Measurements from ENCODE around the gene ERMN. TPM values are rescaled to one million over a fixed set of nuclear protein-coding genes. Genes with fewer than 3 reads are reported as not detected.
"Not testable (repeated sequence)": the region's sequence is repeated elsewhere in the genome, so short reads cannot be mapped to it uniquely, and the experiment has no call there.

ERMN gene
- polyA plus RNA-seq = not detected in 3 replicates
- not detected for polyA plus RNA-seq (2011; ENCODE audit: low read depth)
- not detected in 2 replicates for polyA plus RNA-seq (2011; cell fraction: cytosol; rRNA removed)
- not detected in 2 replicates for polyA plus RNA-seq (2011; cell fraction: nucleus; rRNA removed)
- polyA plus RNA-seq (2012; ENCODE audit: low replicate concordance) = not detected in 2 replicates
- not detected in 3 replicates for polyA minus RNA-seq
- polyA minus RNA-seq (2011; cell fraction: cytosol; rRNA and poly(A)+ RNA removed) = not detected
- not detected in 2 replicates for polyA minus RNA-seq (2011; cell fraction: nucleus; rRNA and poly(A)+ RNA removed)

GRCh38 chr2:157325786-157326185 is at the start of gene ERMN:
ERMN (minus strand) TSS chr2:157325824; CDS start chr2:157325642, 182 bp downstream.
- FAIRE-seq = no peak
- dilution Hi-C loops (cut with MboI; ENCODE audit: extremely low pct_ligation_motif_present, low sequenced_read_pairs) = no loop called here
- TF ChIP-seq CTCF (optimal IDR thresholded peaks at IDR 0.05 in 1 of 3, IDR thresholded peaks at IDR 0.05 in 1 of 3, conservative IDR thresholded peaks at IDR 0.05 in 1 of 3; ENCODE audit: extremely low read depth in 1 of 3, insufficient read depth in 2 of 3, low read length in 3 of 3) = no peak
- no peak for TF ChIP-seq EZH2 (IDR thresholded peaks at IDR 0.05; ENCODE audit: low read length)

GRCh38 chr2:157375384-157375783 is 49.8 kb upstream of the ERMN start:
- FAIRE-seq (no peak), DNase-seq (ENCODE audit: low read depth, low spot score) (no peak)
- Histone ChIP-seq H3K4me1 (ENCODE audit: control insufficient read depth, extremely low read depth, insufficient read depth, low read length) (no peaks in the 10 kb centered on the region), H3K79me2 (ENCODE audit: control insufficient read depth, insufficient read depth, low read length) (no peaks in the 10 kb centered on the region), H4K20me1 (ENCODE audit: control insufficient read depth, extremely low read depth, insufficient read depth, low read length) (no peaks in the 10 kb centered on the region), H3K27ac (ENCODE audit: control insufficient read depth, insufficient read depth, low read length) (no peak overlapping the region), H3K9me1 (ENCODE audit: control insufficient read depth, extremely low read depth, insufficient read depth, low read length) (no peaks in the 10 kb centered on the region), H3K4me3 (ENCODE audit: control insufficient read depth in 2 of 3, extremely low read depth in 1 of 3, insufficient read depth in 2 of 3, low read depth in 1 of 3, low read length in 3 of 3) (no peak overlapping the region), H2AFZ (ENCODE audit: control insufficient read depth, low read length) (no peak overlapping the region), H3K9me3 (ENCODE audit: control insufficient read depth, low read depth, low read length) (no peaks in the 10 kb centered on the region), H3K9ac (ENCODE audit: control insufficient read depth, extremely low read depth, insufficient read depth, low read length) (no peak overlapping the region), H3K27me3 (ENCODE audit: control insufficient read depth, extremely low read depth, insufficient read depth, low read length) (no peaks in the 10 kb centered on the region), H3K36me3 (ENCODE audit: control insufficient read depth in 2 of 2, extremely low read depth in 1 of 2, insufficient read depth in 2 of 2, low read length in 2 of 2) (no peaks in the 10 kb centered on the region), H3K4me2 (ENCODE audit: control insufficient read depth, extremely low read depth, insufficient read depth, low read depth, low read length) (no peak overlapping the region)
- TF ChIP-seq CTCF (optimal IDR thresholded peaks at IDR 0.05 in 1 of 3, IDR thresholded peaks at IDR 0.05 in 1 of 3, conservative IDR thresholded peaks at IDR 0.05 in 1 of 3; ENCODE audit: extremely low read depth in 1 of 3, insufficient read depth in 2 of 3, low read length in 3 of 3) (no peak), EZH2 (IDR thresholded peaks at IDR 0.05; ENCODE audit: low read length) (no peak)
- dilution Hi-C loops (cut with MboI; ENCODE audit: extremely low pct_ligation_motif_present, low sequenced_read_pairs) = no loop called here

More at GRCh38 chr2:157325786-157326185, at the start of gene ERMN:
- no peaks in the 10 kb centered on the region for H3K9me3 ChIP-seq (ENCODE audit: control insufficient read depth, low read depth, low read length)
- H3K36me3 ChIP-seq (ENCODE audit: control insufficient read depth in 2 of 2, extremely low read depth in 1 of 2, insufficient read depth in 2 of 2, low read length in 2 of 2) = no peaks in the 10 kb centered on the region
- no peak within 1 kb of the TSS for H3K4me3 ChIP-seq (ENCODE audit: control insufficient read depth in 2 of 3, extremely low read depth in 1 of 3, insufficient read depth in 2 of 3, low read depth in 1 of 3, low read length in 3 of 3)
- no peaks in the 10 kb centered on the region for H3K27me3 ChIP-seq (ENCODE audit: control insufficient read depth, extremely low read depth, insufficient read depth, low read length)
- DNase-seq (ENCODE audit: low read depth, low spot score) = no peak
- H4K20me1 ChIP-seq (ENCODE audit: control insufficient read depth, extremely low read depth, insufficient read depth, low read length) = no peaks in the 10 kb centered on the region
- no peaks in the 10 kb centered on the region for H3K79me2 ChIP-seq (ENCODE audit: control insufficient read depth, insufficient read depth, low read length)
- H3K4me2 ChIP-seq (ENCODE audit: control insufficient read depth, extremely low read depth, insufficient read depth, low read depth, low read length) = no peak within 1 kb of the TSS
- H3K4me1 ChIP-seq (ENCODE audit: control insufficient read depth, extremely low read depth, insufficient read depth, low read length) = no peaks in the 10 kb centered on the region
- H3K9ac ChIP-seq (ENCODE audit: control insufficient read depth, extremely low read depth, insufficient read depth, low read length) = no peak within 1 kb of the TSS
- no peak within 1 kb of the TSS for H3K27ac ChIP-seq (ENCODE audit: control insufficient read depth, insufficient read depth, low read length)
- no peaks in the 10 kb centered on the region for H3K9me1 ChIP-seq (ENCODE audit: control insufficient read depth, extremely low read depth, insufficient read depth, low read length)
- no peak within 1 kb of the TSS for H2AFZ ChIP-seq (ENCODE audit: control insufficient read depth, low read length)

GRCh38 chr2:157368508-157368907 is 42.9 kb upstream of the ERMN start:
- H3K36me3 ChIP-seq (ENCODE audit: control insufficient read depth in 2 of 2, extremely low read depth in 1 of 2, insufficient read depth in 2 of 2, low read length in 2 of 2); dilution Hi-C loops (cut with MboI; ENCODE audit: extremely low pct_ligation_motif_present, low sequenced_read_pairs); H3K27ac ChIP-seq (ENCODE audit: control insufficient read depth, insufficient read depth, low read length); H2AFZ ChIP-seq (ENCODE audit: control insufficient read depth, low read length); H3K4me3 ChIP-seq (ENCODE audit: control insufficient read depth in 2 of 3, extremely low read depth in 1 of 3, insufficient read depth in 2 of 3, low read depth in 1 of 3, low read length in 3 of 3); H4K20me1 ChIP-seq (ENCODE audit: control insufficient read depth, extremely low read depth, insufficient read depth, low read length); H3K79me2 ChIP-seq (ENCODE audit: control insufficient read depth, insufficient read depth, low read length); H3K9me1 ChIP-seq (ENCODE audit: control insufficient read depth, extremely low read depth, insufficient read depth, low read length); H3K9ac ChIP-seq (ENCODE audit: control insufficient read depth, extremely low read depth, insufficient read depth, low read length); H3K4me2 ChIP-seq (ENCODE audit: control insufficient read depth, extremely low read depth, insufficient read depth, low read depth, low read length); H3K27me3 ChIP-seq (ENCODE audit: control insufficient read depth, extremely low read depth, insufficient read depth, low read length); FAIRE-seq; DNase-seq (ENCODE audit: low read depth, low spot score); H3K9me3 ChIP-seq (ENCODE audit: control insufficient read depth, low read depth, low read length); H3K4me1 ChIP-seq (ENCODE audit: control insufficient read depth, extremely low read depth, insufficient read depth, low read length): not testable (repeated sequence)

Measured in keratinocyte (primary cell).